A549 (cell line): ENCODE results near the gene BAG1. TPM values are rescaled to one million over a fixed set of nuclear protein-coding genes. Genes with fewer than 3 reads are reported as not detected.

ENCODE experiments used
- ATAC-seq, 2 experiments: fragments of 200-7000 bp in 1 of 2; fragments of >200 bp in 1 of 2; cut with Nextera tagmentation in 1 of 2; cut with Tn5 transposase in 1 of 2; 3 replicates each; pipeline versions ENCODE4 v1.8.0 to v1.9.1; 2018 to 2020; ENCODE audit warnings: mild to moderate bottlenecking in 1 of 2, moderate library complexity in 1 of 2
- CTCF ChIA-PET: fragments of 300-600 bp; sonication (Branson Sonifier 250); formaldehyde crosslinking; extraction: SDS; loops from one replicate; lab custom pipeline; 2021; ENCODE audit warnings: antibody characterized with exemption, inconsistent platforms; lab: Yijun Ruan, JAX
- POLR2A ChIA-PET: fragments of 350-600 bp; formaldehyde crosslinking; extraction: SDS; loops from one replicate; lab custom pipeline; 2021; ENCODE audit warnings: antibody characterized with exemption, inconsistent platforms; lab: Yijun Ruan, JAX
- DNase-seq, 2 experiments: peaks; one replicate each; pipeline versions ENCODE4 v3.0.0 to v3.0.0-alpha.2; 2011 to 2016; ENCODE audit warnings: low read depth in 1 of 2, low spot score in 1 of 2
- FAIRE-seq: peaks from 2 replicates; lab custom pipeline; 2011; peaks lifted over from hg19 to GRCh38; lab: Jason Lieb, UNC
- H3K27ac ChIP-seq, 2 experiments: fragments of >200 bp; sonication (Bioruptor Twin); formaldehyde crosslinking; 3 replicates each; pipeline ENCODE4 v1.5.1; 2016 to 2017
- H3K4me1 ChIP-seq: fragments of >200 bp; sonication (Bioruptor Twin); formaldehyde crosslinking; 3 replicates; pipeline ENCODE4 v1.6.1; 2016
- H3K4me2 ChIP-seq: fragments of >200 bp; sonication (Bioruptor Twin); formaldehyde crosslinking; 3 replicates; pipeline ENCODE4 v1.6.1; 2016
- H3K4me3 ChIP-seq: fragments of >200 bp; sonication (Bioruptor Twin); formaldehyde crosslinking; 3 replicates; pipeline ENCODE4 v1.5.1; 2016
- H3K9me3 ChIP-seq: fragments of >200 bp; sonication (Bioruptor Twin); formaldehyde crosslinking; 3 replicates; pipeline ENCODE4 v1.6.1; 2016
- BHLHE40 ChIP-seq: IDR thresholded peaks from 2 replicates; pipeline ENCODE4 v1.6.1; 2012; ENCODE audit warnings: low read depth, low read length, inconsistent platforms
- CBX2 ChIP-seq: fragments of 200-600 bp; sonication (generic); IDR thresholded peaks from 2 replicates; pipeline ENCODE4 v1.6.1; 2016; ENCODE audit warnings: low read depth, mild to moderate bottlenecking, borderline replicate concordance
- EHF ChIP-seq: fragments of 250-450 bp; sonication (Bioruptor Pico); IDR thresholded peaks from 2 replicates; pipeline ENCODE4 v1.5.0; 2020; ENCODE audit warnings: mild to moderate bottlenecking
- FOSL2 ChIP-seq, 2 experiments: fragments of 450-650 bp in 1 of 2; fragments of >200 bp in 1 of 2; sonication (Bioruptor Twin) in 1 of 2; formaldehyde crosslinking; IDR thresholded peaks; 2 replicates each; pipeline versions ENCODE4 v1.5.0 to v1.6.1; 2016 to 2020; ENCODE audit warnings: mild to moderate bottlenecking in 1 of 2, moderate library complexity in 1 of 2
- GATA3 ChIP-seq: IDR thresholded peaks from 2 replicates; pipeline ENCODE4 v1.6.1; 2012; ENCODE audit warnings: borderline replicate concordance
- HDAC2 ChIP-seq: fragments of 200-600 bp; sonication (generic); IDR thresholded peaks from 2 replicates; pipeline ENCODE4 v1.6.1; 2016
- HOXA7 ChIP-seq: fragments of 250-450 bp; sonication (Bioruptor Pico); IDR thresholded peaks from 2 replicates; pipeline ENCODE4 v1.5.0; 2020; ENCODE audit warnings: mild to moderate bottlenecking, moderate library complexity
- HOXB5 ChIP-seq: fragments of 250-450 bp; sonication (Bioruptor Pico); IDR thresholded peaks from 2 replicates; pipeline ENCODE4 v1.5.0; 2020; ENCODE audit warnings: mild to moderate bottlenecking, moderate library complexity
- JUN ChIP-seq, 2 experiments: fragments of >200 bp; sonication (Bioruptor Twin); formaldehyde crosslinking; IDR thresholded peaks; 2 replicates in 1 of 2; 3 replicates in 1 of 2; pipeline ENCODE4 v1.6.1; 2016 to 2017
- MAFK ChIP-seq: fragments of 450-650 bp; IDR thresholded peaks from 2 replicates; pipeline ENCODE4 v1.6.1; 2014; ENCODE audit not compliant: partially characterized antibody
- RAD21 ChIP-seq, 2 experiments: fragments of >200 bp in 1 of 2; sonication (Bioruptor Twin) in 1 of 2; formaldehyde crosslinking in 1 of 2; IDR thresholded peaks in 1 of 2; conservative IDR thresholded peaks in 1 of 2; 2 replicates in 1 of 2; 3 replicates in 1 of 2; pipeline ENCODE4 v1.6.1; 2012 to 2018; ENCODE audit warnings: inconsistent platforms in 1 of 2
- SMC3 ChIP-seq: fragments of >200 bp; sonication (Bioruptor Twin); formaldehyde crosslinking; IDR thresholded peaks from 3 replicates; pipeline ENCODE4 v1.6.1; 2018; ENCODE audit warnings: inconsistent platforms
- TP53 ChIP-seq: fragments of 250-450 bp; sonication (Bioruptor Pico); IDR thresholded peaks from 2 replicates; pipeline ENCODE4 v1.5.0; 2021; ENCODE audit warnings: mild to moderate bottlenecking, moderate library complexity
- ZNF302 ChIP-seq: fragments of 250-450 bp; sonication (Bioruptor Pico); IDR thresholded peaks from 2 replicates; pipeline ENCODE4 v1.9.0; 2021; ENCODE audit warnings: inconsistent platforms, mild to moderate bottlenecking, moderate library complexity
- WGBS: methylation state at CpG from one replicate; pipeline ENCODE4 v1.1.6; 2017; ENCODE audit errors: missing lambda C conversion rate; 5-methylcytosine and 5-hydroxymethylcytosine counted together
- polyA plus RNA-seq, 4 experiments: library from polyadenylated mRNA; depleted of rRNA in 3 of 4; stranded (reverse); fragments of >200 nt; fragmentation: RNase III in 1 of 4; extraction: RNeasy Plus Mini Kit Qiagen cat#74134 plus additional on column Dnase treatment in 1 of 4; gene quantifications; 2 replicates in 3 of 4; 3 replicates in 1 of 4; pipeline ENCODE4 v1.2.3, GENCODE V29; 2011 to 2017
- TF ChIP-seq, protein P1 (sequence below): fragments of >200 bp; sonication (Bioruptor Twin); formaldehyde crosslinking; IDR thresholded peaks from 3 replicates; pipeline ENCODE4 v1.5.1; 2016
- TF ChIP-seq, protein P2 (sequence below): fragments of 250-450 bp; sonication (Bioruptor Pico); IDR thresholded peaks from 2 replicates; pipeline ENCODE4 v1.5.0; 2021; ENCODE audit warnings: mild to moderate bottlenecking, moderate library complexity, borderline replicate concordance
- TF ChIP-seq, protein P3 (sequence below): fragments of 450-650 bp; IDR thresholded peaks from 2 replicates; pipeline ENCODE4 v1.6.1; 2014; ENCODE audit warnings: antibody characterized with exemption
- TF ChIP-seq, protein P4 (sequence below): fragments of >200 bp; sonication (Bioruptor Twin); formaldehyde crosslinking; IDR thresholded peaks from 2 replicates; pipeline ENCODE4 v1.6.1; 2016
- TF ChIP-seq, protein P5 (sequence below): IDR thresholded peaks from 2 replicates; pipeline ENCODE4 v1.6.1; 2012; ENCODE audit warnings: low read depth, borderline replicate concordance

BAG1 gene
- polyA plus RNA-seq, 2 of the 4 experiments (the other 2 are of a cell fraction): 73.0 to 86.9 TPM

DNA sequence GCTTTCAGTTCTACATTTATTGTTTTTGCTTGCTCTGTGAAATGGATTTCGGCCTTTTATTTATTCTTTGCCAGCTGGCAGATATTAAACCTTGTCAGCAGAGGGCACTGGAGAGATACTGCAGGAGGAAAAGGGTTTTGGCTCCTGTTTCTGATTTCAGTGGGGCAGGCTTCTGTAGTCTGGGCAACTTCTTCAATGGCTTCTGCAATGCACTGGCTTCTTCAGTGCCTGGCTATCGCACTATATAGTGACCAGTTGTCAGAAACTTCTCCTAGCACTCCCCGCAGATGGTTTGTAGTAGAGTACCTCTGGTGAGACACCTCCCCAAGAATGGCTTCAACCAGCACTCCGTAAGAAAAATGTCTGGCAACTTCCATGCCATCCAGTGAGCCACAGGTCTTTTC, 22.6 kb upstream of the BAG1 start:
- Histone ChIP-seq H3K4me2 (no peak overlapping the region), H3K9me3 (no peaks in the 10 kb centered on the region), H3K27ac (peak overlapping the region; percentile 51 to 81; a peak in 5 of 6 replicates), H3K4me3 (no peak overlapping the region), H3K4me1 (peaks cover 31% of the 10 kb centered on the region)
- ChIA-PET CTCF (interaction anchor here (0.6 to 7.1 kb wide), 56 partner anchors 8 to 435 kb away, joined by 3 to 63 read pairs (median 4); partner anchors contain the start of genes AQP3, BAG1, CHMP5 and NOL6), POLR2A (no interaction called here)
- FAIRE-seq: no peak
- peak; percentile 16 to 26; a peak in 3 of 6 replicates for ATAC-seq
- peak; percentile 80 to 89 for DNase-seq
- TF ChIP-seq TP53 (CRISPR knock-in tag) (0 out of 2 replicates have a peak, but pooled peaks have one; percentile 42), ZNF302 (CRISPR knock-in tag) (no peak), SMC3 (peak; percentile 86), JUN (IDR thresholded peaks at IDR 0.05) (0 out of 5 replicates have a peak, but pooled peaks of 1 of the 2 experiments have one; percentile 23), RAD21 (conservative IDR thresholded peaks at IDR 0.05 in 1 of 2, IDR thresholded peaks at IDR 0.05 in 1 of 2) (peak; percentile 86 to 90), MAFK (peak; percentile 83), HOXB5 (CRISPR knock-in tag) (no peak)
- TF ChIP-seq, protein P1, sequence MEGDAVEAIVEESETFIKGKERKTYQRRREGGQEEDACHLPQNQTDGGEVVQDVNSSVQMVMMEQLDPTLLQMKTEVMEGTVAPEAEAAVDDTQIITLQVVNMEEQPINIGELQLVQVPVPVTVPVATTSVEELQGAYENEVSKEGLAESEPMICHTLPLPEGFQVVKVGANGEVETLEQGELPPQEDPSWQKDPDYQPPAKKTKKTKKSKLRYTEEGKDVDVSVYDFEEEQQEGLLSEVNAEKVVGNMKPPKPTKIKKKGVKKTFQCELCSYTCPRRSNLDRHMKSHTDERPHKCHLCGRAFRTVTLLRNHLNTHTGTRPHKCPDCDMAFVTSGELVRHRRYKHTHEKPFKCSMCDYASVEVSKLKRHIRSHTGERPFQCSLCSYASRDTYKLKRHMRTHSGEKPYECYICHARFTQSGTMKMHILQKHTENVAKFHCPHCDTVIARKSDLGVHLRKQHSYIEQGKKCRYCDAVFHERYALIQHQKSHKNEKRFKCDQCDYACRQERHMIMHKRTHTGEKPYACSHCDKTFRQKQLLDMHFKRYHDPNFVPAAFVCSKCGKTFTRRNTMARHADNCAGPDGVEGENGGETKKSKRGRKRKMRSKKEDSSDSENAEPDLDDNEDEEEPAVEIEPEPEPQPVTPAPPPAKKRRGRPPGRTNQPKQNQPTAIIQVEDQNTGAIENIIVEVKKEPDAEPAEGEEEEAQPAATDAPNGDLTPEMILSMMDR: peak; percentile 88
- 24% methylated on average over 4 of the region's 4 CpGs for WGBS

DNA sequence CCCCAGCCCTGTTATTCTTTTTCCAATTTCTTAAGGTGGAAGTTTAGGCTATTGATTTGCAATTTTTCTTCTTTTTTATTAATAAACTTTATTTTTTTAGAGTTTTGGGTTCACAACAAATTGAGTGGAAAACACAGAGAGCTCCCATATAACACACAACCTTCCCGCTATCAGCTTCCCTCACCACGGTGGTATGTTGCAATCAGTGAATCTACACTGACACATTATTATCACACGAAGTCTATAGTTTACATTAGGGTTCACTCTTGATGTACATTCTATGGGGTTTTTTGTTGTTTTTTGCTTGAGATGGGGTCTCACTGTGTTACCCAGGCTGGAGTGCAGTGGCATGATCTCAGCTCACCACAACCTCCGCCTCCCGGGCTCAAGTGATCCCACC, 21.0 kb upstream of the BAG1 start:
- ATAC-seq: no peak
- no peak for TF ChIP-seq CBX2
- Histone ChIP-seq H3K4me3 (no peak overlapping the region), H3K4me2 (no peak overlapping the region), H3K9me3 (no peaks in the 10 kb centered on the region), H3K4me1 (peaks cover 22% of the 10 kb centered on the region), H3K27ac (no peak overlapping the region)
- 79% methylated on average over 5 of the region's 5 CpGs for WGBS
- POLR2A ChIA-PET: interaction anchor here (0.7 kb wide), 1 partner anchor 1380 kb away, joined by 3 read pairs; no protein-coding TSS in a partner anchor
- no peak for DNase-seq
- CTCF ChIA-PET: interaction anchor here (0.9 to 7.1 kb wide), 6 partner anchors 12 to 180 kb away, joined by 3 to 63 read pairs (median 13); no protein-coding TSS in a partner anchor
- FAIRE-seq: no peak

DNA sequence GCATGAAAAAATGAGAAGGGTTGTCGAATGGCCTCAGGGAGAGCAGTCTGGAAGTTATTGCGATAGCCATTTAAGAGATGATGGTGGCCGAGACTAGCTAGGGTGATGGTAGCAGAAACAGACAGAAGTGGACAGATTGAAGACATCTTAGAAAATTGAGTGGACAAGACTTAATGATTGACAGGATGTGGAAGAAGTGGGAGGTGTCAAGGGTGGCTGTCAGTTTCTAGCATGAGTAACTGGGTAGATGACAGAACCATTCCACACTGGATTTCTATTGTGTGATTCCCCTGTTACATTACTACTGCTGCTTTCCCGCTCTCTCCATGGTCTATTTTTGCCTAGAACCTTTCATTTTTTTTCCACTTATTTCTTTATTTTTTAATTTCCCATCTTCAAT, 13.0 kb upstream of the BAG1 start:
- Histone ChIP-seq H3K27ac (no peak overlapping the region), H3K4me3 (no peak overlapping the region), H3K4me1 (no peaks in the 10 kb centered on the region), H3K4me2 (no peak overlapping the region), H3K9me3 (no peaks in the 10 kb centered on the region)
- FAIRE-seq (no peak), DNase-seq (no peak)
- POLR2A ChIA-PET: no interaction called here
- CTCF ChIA-PET: interaction anchor here (1.3 kb wide), 1 partner anchor 13 kb away, joined by 3 read pairs; the partner anchor contains the start of gene NFX1
- WGBS: 97% methylated on average over 4 of the region's 4 CpGs
- TF ChIP-seq HDAC2 (no peak), RAD21 (conservative IDR thresholded peaks at IDR 0.05 in 1 of 2, IDR thresholded peaks at IDR 0.05 in 1 of 2) (no peak), FOSL2 (IDR thresholded peaks at IDR 0.05) (no peak), FOSL2 (CRISPR knock-in tag; IDR thresholded peaks at IDR 0.05) (no peak), EHF (CRISPR knock-in tag) (no peak), HOXA7 (CRISPR knock-in tag) (no peak), GATA3 (no peak), HOXB5 (CRISPR knock-in tag) (no peak), JUN (IDR thresholded peaks at IDR 0.05) (no peak), BHLHE40 (no peak)
- TF ChIP-seq, protein P2, sequence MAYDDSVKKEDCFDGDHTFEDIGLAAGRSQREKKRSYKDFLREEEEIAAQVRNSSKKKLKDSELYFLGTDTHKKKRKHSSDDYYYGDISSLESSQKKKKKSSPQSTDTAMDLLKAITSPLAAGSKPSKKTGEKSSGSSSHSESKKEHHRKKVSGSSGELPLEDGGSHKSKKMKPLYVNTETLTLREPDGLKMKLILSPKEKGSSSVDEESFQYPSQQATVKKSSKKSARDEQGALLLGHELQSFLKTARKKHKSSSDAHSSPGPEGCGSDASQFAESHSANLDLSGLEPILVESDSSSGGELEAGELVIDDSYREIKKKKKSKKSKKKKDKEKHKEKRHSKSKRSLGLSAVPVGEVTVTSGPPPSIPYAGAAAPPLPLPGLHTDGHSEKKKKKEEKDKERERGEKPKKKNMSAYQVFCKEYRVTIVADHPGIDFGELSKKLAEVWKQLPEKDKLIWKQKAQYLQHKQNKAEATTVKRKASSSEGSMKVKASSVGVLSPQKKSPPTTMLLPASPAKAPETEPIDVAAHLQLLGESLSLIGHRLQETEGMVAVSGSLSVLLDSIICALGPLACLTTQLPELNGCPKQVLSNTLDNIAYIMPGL: no peak
- TF ChIP-seq, protein P3, sequence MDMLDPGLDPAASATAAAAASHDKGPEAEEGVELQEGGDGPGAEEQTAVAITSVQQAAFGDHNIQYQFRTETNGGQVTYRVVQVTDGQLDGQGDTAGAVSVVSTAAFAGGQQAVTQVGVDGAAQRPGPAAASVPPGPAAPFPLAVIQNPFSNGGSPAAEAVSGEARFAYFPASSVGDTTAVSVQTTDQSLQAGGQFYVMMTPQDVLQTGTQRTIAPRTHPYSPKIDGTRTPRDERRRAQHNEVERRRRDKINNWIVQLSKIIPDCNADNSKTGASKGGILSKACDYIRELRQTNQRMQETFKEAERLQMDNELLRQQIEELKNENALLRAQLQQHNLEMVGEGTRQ: no peak
- TF ChIP-seq, protein P4, sequence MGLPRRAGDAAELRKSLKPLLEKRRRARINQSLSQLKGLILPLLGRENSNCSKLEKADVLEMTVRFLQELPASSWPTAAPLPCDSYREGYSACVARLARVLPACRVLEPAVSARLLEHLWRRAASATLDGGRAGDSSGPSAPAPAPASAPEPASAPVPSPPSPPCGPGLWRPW: no peak
- TF ChIP-seq, protein P5, sequence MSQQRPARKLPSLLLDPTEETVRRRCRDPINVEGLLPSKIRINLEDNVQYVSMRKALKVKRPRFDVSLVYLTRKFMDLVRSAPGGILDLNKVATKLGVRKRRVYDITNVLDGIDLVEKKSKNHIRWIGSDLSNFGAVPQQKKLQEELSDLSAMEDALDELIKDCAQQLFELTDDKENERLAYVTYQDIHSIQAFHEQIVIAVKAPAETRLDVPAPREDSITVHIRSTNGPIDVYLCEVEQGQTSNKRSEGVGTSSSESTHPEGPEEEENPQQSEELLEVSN: no peak
- TF ChIP-seq, all 56 proteins: peak for 0
- ATAC-seq: no peak
